NCI-H187 treated with DMSO at 0.1 percent for 48 hours (cell line): ENCODE results near the gene TMEM156.
"Not testable (repeated sequence)": the region's sequence is repeated elsewhere in the genome, so short reads cannot be mapped to it uniquely, and the experiment has no call there.

Experiments
- DNase-seq: peaks from one replicate; lab custom pipeline; 2025; lab: John Stamatoyannopoulos, UW

Gene TMEM156

GRCh38 chr4:39043861-39044363 lies 11.7 kb upstream of the TMEM156 start:
- no peak for DNase-seq

GRCh38 chr4:39043058-39043860 lies 11.1 kb upstream of the TMEM156 start:
- DNase-seq = no peak

- no peak for DNase-seq
These were observed 10.2 kb upstream of the TMEM156 start for GRCh38 chr4:39042366-39042765.

GRCh38 chr4:39039108-39039507 lies 6.9 kb upstream of the TMEM156 start:
- no peak for DNase-seq

- no peak for DNase-seq
These were observed 5.7 kb upstream of the TMEM156 start for GRCh38 chr4:39037941-39038340.

GRCh38 chr4:39037491-39037825 lies 5.2 kb upstream of the TMEM156 start:
- DNase-seq = no peak

GRCh38 chr4:39036172-39036571 lies 4.0 kb upstream of the TMEM156 start:
- DNase-seq = no peak

GRCh38 chr4:39031590-39032020 lies 604 bp downstream of the TMEM156 start:
- DNase-seq = not testable (repeated sequence)

GRCh38 chr4:39030725-39031124 lies 1.5 kb downstream of the TMEM156 start:
- DNase-seq = no peak

GRCh38 chr4:39029752-39030694 lies 2.2 kb downstream of the TMEM156 start:
- DNase-seq = no peak

GRCh38 chr4:39026096-39026495 lies 6.1 kb downstream of the TMEM156 start:
- no peak for DNase-seq

GRCh38 chr4:39025552-39026085 lies 6.6 kb downstream of the TMEM156 start:
- DNase-seq = no peak

GRCh38 chr4:39024311-39024865 lies 7.8 kb downstream of the TMEM156 start:
- DNase-seq = no peak

GRCh38 chr4:39023059-39023458 lies 9.2 kb downstream of the TMEM156 start:
- DNase-seq = no peak

- DNase-seq = no peak
These were observed 10.0 kb downstream of the TMEM156 start for GRCh38 chr4:39022241-39022640.

- no peak for DNase-seq
These were observed 10.6 kb downstream of the TMEM156 start for GRCh38 chr4:39021631-39022030.

GRCh38 chr4:39020130-39020529 lies 12.1 kb downstream of the TMEM156 start:
- no peak for DNase-seq

GRCh38 chr4:39014028-39014427 lies 18.2 kb downstream of the TMEM156 start:
- DNase-seq = no peak

GRCh38 chr4:39004758-39005157 lies 27.5 kb downstream of the TMEM156 start:
- no peak for DNase-seq

- not testable (repeated sequence) for DNase-seq
These were observed 30.2 kb downstream of the TMEM156 start for GRCh38 chr4:39002058-39002457.

- DNase-seq = no peak
These were observed 36.6 kb downstream of the TMEM156 start for GRCh38 chr4:38995660-38996005.

- no peak for DNase-seq
These were observed 38.1 kb downstream of the TMEM156 start for GRCh38 chr4:38994135-38994534.
